Right atrium auricular region (tissue), 2 donors: ENCODE results near the gene CTU2. TPM values are rescaled to one million over a fixed set of nuclear protein-coding genes. Genes with fewer than 3 reads are reported as not detected.

Source experiments
- DNase-seq: peaks from one replicate; pipeline ENCODE4 v3.0.0-alpha.2; 2019; ENCODE audit warnings: low spot score
- H3K27ac ChIP-seq, 2 donors: fragments of 200-600 bp; sonication (generic); 1 replicate in 1 of 2; 2 replicates in 1 of 2; pipeline ENCODE4 v1.5.1; 2016 to 2019
- H3K27me3 ChIP-seq, 2 donors: fragments of 200-600 bp; sonication (generic); one replicate each; pipeline versions ENCODE4 v1.5.1 to v1.6.0; 2017 to 2019
- H3K36me3 ChIP-seq: fragments of 200-600 bp; sonication (generic); one replicate; pipeline ENCODE4 v1.5.1; 2016
- H3K4me1 ChIP-seq, 2 donors: fragments of 200-600 bp; sonication (generic); one replicate each; pipeline versions ENCODE4 v1.5.1 to v1.6.0; 2017 to 2019
- H3K4me3 ChIP-seq, 2 donors: fragments of 200-600 bp; sonication (generic); 1 replicate in 1 of 2; 2 replicates in 1 of 2; pipeline ENCODE4 v1.5.1; 2017 to 2019; ENCODE audit warnings: mild to moderate bottlenecking in 1 of 2, moderate library complexity in 1 of 2
- H3K9me3 ChIP-seq, 2 donors: fragments of 200-600 bp; sonication (generic); one replicate each; pipeline ENCODE4 v1.5.1; 2019
- CTCF ChIP-seq, 2 donors: fragments of 200-600 bp; sonication (generic); IDR thresholded peaks; one replicate each; pipeline ENCODE4 v1.5.1; 2019; ENCODE audit warnings: antibody characterized with exemption in 2 of 2
- total RNA-seq, 2 donors: library from RNA; depleted of rRNA; stranded (reverse); fragments of >200 nt; gene quantifications; one replicate each; pipeline ENCODE4 v1.1.0, GENCODE V29; 2016

Gene CTU2
- total RNA-seq, 2 donors from 2014 or later: 7.1 to 8.2 TPM

GRCh38 chr16:88733630-88734360, 27.5 kb downstream of the CTU2 start:
- H3K36me3 ChIP-seq: peaks cover 33% of the 10 kb centered on the region
- H3K27me3 ChIP-seq: no peaks in the 10 kb centered on the region
- H3K4me3 ChIP-seq: no peak overlapping the region
- peaks cover 0 to 11% of the 10 kb centered on the region in 2 donors for H3K4me1 ChIP-seq
- no peak for DNase-seq
- no peak for TF ChIP-seq CTCF (IDR thresholded peaks at IDR 0.05)
- H3K27ac ChIP-seq: no peak overlapping the region
- no peaks in the 10 kb centered on the region for H3K9me3 ChIP-seq

- no peaks in the 10 kb centered on the region for H3K9me3 ChIP-seq
- DNase-seq: no peak
- H3K4me1 ChIP-seq: peaks cover 0 to 11% of the 10 kb centered on the region in 2 donors
- no peak overlapping the region for H3K4me3 ChIP-seq
- no peak overlapping the region for H3K27ac ChIP-seq
- H3K27me3 ChIP-seq: no peaks in the 10 kb centered on the region
- no peak for TF ChIP-seq CTCF (IDR thresholded peaks at IDR 0.05)
- peaks cover 33% of the 10 kb centered on the region for H3K36me3 ChIP-seq
Observed at GRCh38 chr16:88734361-88734728, 28.0 kb downstream of the CTU2 start.

- no peaks in the 10 kb centered on the region for H3K9me3 ChIP-seq
- H3K27me3 ChIP-seq: no peaks in the 10 kb centered on the region
- H3K4me1 ChIP-seq: peaks cover 0 to 11% of the 10 kb centered on the region in 2 donors
- H3K4me3 ChIP-seq: no peak overlapping the region
- H3K27ac ChIP-seq: no peak overlapping the region
- TF ChIP-seq CTCF (IDR thresholded peaks at IDR 0.05): no peak
- no peak for DNase-seq
- H3K36me3 ChIP-seq: peaks cover 31% of the 10 kb centered on the region
Observed at GRCh38 chr16:88735121-88735520, 28.8 kb downstream of the CTU2 start.

- no peak for DNase-seq
- H3K36me3 ChIP-seq: peaks cover 27% of the 10 kb centered on the region
- peaks cover 0 to 11% of the 10 kb centered on the region in 2 donors for H3K4me1 ChIP-seq
- no peak overlapping the region for H3K27ac ChIP-seq
- no peak overlapping the region for H3K4me3 ChIP-seq
- H3K27me3 ChIP-seq: no peaks in the 10 kb centered on the region
- TF ChIP-seq CTCF (IDR thresholded peaks at IDR 0.05): no peak
- H3K9me3 ChIP-seq: no peaks in the 10 kb centered on the region
Observed at GRCh38 chr16:88735616-88736015, 29.3 kb downstream of the CTU2 start.

GRCh38 chr16:88736088-88736487, 29.8 kb downstream of the CTU2 start:
- peaks cover 0 to 11% of the 10 kb centered on the region in 2 donors for H3K4me1 ChIP-seq
- no peak for TF ChIP-seq CTCF (IDR thresholded peaks at IDR 0.05)
- no peak overlapping the region for H3K27ac ChIP-seq
- no peak for DNase-seq
- H3K4me3 ChIP-seq: no peak overlapping the region
- peaks cover 23% of the 10 kb centered on the region for H3K36me3 ChIP-seq
- no peaks in the 10 kb centered on the region for H3K27me3 ChIP-seq
- H3K9me3 ChIP-seq: no peaks in the 10 kb centered on the region

GRCh38 chr16:88736496-88736895, 30.2 kb downstream of the CTU2 start:
- TF ChIP-seq CTCF (IDR thresholded peaks at IDR 0.05): no peak
- DNase-seq: no peak
- Histone ChIP-seq H3K4me1 (peaks cover 0 to 11% of the 10 kb centered on the region in 2 donors), H3K27ac (no peak overlapping the region), H3K27me3 (no peaks in the 10 kb centered on the region), H3K36me3 (peaks cover 20% of the 10 kb centered on the region), H3K9me3 (no peaks in the 10 kb centered on the region), H3K4me3 (no peak overlapping the region)
